DOHH2 (cell line): ENCODE results near the gene TMPRSS7.

ENCODE experiments used
- H3F3A ChIP-seq: fragments of 200-600 bp; sonication (generic), shearing (Covaris generic); 2 replicates; pipeline ENCODE4 v1.6.0; 2016; ENCODE audit warnings: antibody characterized with exemption, mild to moderate bottlenecking; ENCODE audit not compliant: control insufficient read depth, insufficient read depth
- H3K27ac ChIP-seq: fragments of 200-600 bp; sonication (generic); 2 replicates; pipeline ENCODE4 v1.5.1; 2014; ENCODE audit warnings: low read depth, mild to moderate bottlenecking, low read length, moderate library complexity
- H3K27me3 ChIP-seq: fragments of 200-600 bp; sonication (generic); 2 replicates; pipeline ENCODE4 v1.6.1; 2014; ENCODE audit warnings: mild to moderate bottlenecking, low read length, mixed read lengths; ENCODE audit not compliant: control insufficient read depth
- H3K36me3 ChIP-seq: fragments of 200-600 bp; sonication (generic); 2 replicates; pipeline ENCODE4 v1.6.1; 2014; ENCODE audit warnings: mild to moderate bottlenecking, low read length, moderate library complexity, mixed read lengths; ENCODE audit not compliant: control insufficient read depth
- H3K4me1 ChIP-seq: fragments of 200-600 bp; sonication (generic); 2 replicates; pipeline ENCODE4 v1.6.1; 2014; ENCODE audit warnings: mild to moderate bottlenecking, low read length, mixed read lengths; ENCODE audit not compliant: control insufficient read depth
- H3K4me2 ChIP-seq: fragments of 200-600 bp; sonication (generic); 2 replicates; pipeline ENCODE4 v1.6.0; 2014; ENCODE audit warnings: mild to moderate bottlenecking, low read length, moderate library complexity
- H3K4me3 ChIP-seq: fragments of 200-600 bp; sonication (generic); 2 replicates; pipeline ENCODE4 v1.5.1; 2014; ENCODE audit warnings: mild to moderate bottlenecking, low read length, mixed read lengths
- H3K79me2 ChIP-seq: fragments of 200-600 bp; sonication (generic); 2 replicates; pipeline ENCODE4 v1.6.1; 2014; ENCODE audit warnings: mild to moderate bottlenecking, low read length, mixed read lengths; ENCODE audit not compliant: control insufficient read depth
- H3K9me2 ChIP-seq: fragments of 200-600 bp; sonication (generic); replicated peaks from 2 replicates; pipeline ENCODE4 v1.6.1; 2014; ENCODE audit warnings: mild to moderate bottlenecking, low read length, mixed read lengths; ENCODE audit not compliant: control insufficient read depth
- H3K9me3 ChIP-seq: fragments of 200-600 bp; sonication (generic); 2 replicates; pipeline ENCODE4 v1.6.1; 2014; ENCODE audit warnings: antibody characterized with exemption, low read length, mixed read lengths; ENCODE audit not compliant: control insufficient read depth, insufficient read depth
- H4K20me1 ChIP-seq: fragments of 200-600 bp; sonication (generic); 2 replicates; pipeline ENCODE4 v1.6.0; 2014; ENCODE audit warnings: low read depth, mild to moderate bottlenecking, antibody characterized with exemption, low read length, moderate library complexity; ENCODE audit not compliant: control insufficient read depth, insufficient read depth
- CTCF ChIP-seq: fragments of 200-600 bp; sonication (generic); IDR thresholded peaks from one replicate; pipeline ENCODE4 v1.5.1; 2014; ENCODE audit warnings: antibody characterized with exemption, mild to moderate bottlenecking, low read depth, low read length; ENCODE audit not compliant: poor library complexity, severe bottlenecking
- EZH2phosphoT487 ChIP-seq: fragments of 200-600 bp; sonication (generic); IDR thresholded peaks from 2 replicates; pipeline ENCODE4 v1.6.1; 2017; ENCODE audit warnings: borderline replicate concordance, mild to moderate bottlenecking, antibody characterized with exemption, low read length, moderate library complexity, mixed read lengths

Gene TMPRSS7

GRCh38 chr3:112078125-112079083, 43.9 kb downstream of the TMPRSS7 start:
- no peak overlapping the region for H3K4me3 ChIP-seq
- TF ChIP-seq EZH2phosphoT487: no peak
- no peak for TF ChIP-seq CTCF

GRCh38 chr3:112083239-112083638, 48.7 kb downstream of the TMPRSS7 start:
- TF ChIP-seq CTCF: no peak
- TF ChIP-seq EZH2phosphoT487: no peak
- H3K4me2 ChIP-seq: no peak overlapping the region
- peaks cover 34% of the 10 kb centered on the region for H3K4me1 ChIP-seq
- no peaks in the 10 kb centered on the region for H4K20me1 ChIP-seq
- H3K79me2 ChIP-seq: peaks cover 12% of the 10 kb centered on the region
- no peaks in the 10 kb centered on the region for H3K9me3 ChIP-seq
- H3K4me3 ChIP-seq: no peak overlapping the region
- H3K9me2 ChIP-seq: no peaks in the 10 kb centered on the region
- no peaks in the 10 kb centered on the region for H3K36me3 ChIP-seq
- no peak overlapping the region for H3K27ac ChIP-seq
- peaks cover 4% of the 10 kb centered on the region; the same call in 1 of the 2 replicates for H3F3A ChIP-seq
- H3K27me3 ChIP-seq: no peaks in the 10 kb centered on the region

More at GRCh38 chr3:112078125-112079083, 43.9 kb downstream of the TMPRSS7 start:
- H3K4me2 ChIP-seq: no peak overlapping the region
- H3K27ac ChIP-seq: no peak overlapping the region
- no peaks in the 10 kb centered on the region for H3F3A ChIP-seq
- no peaks in the 10 kb centered on the region for H3K79me2 ChIP-seq
- no peaks in the 10 kb centered on the region for H3K9me3 ChIP-seq
- no peaks in the 10 kb centered on the region for H3K36me3 ChIP-seq
- no peaks in the 10 kb centered on the region for H3K27me3 ChIP-seq
- peaks cover 7% of the 10 kb centered on the region; the same call in 1 of the 2 replicates for H3K4me1 ChIP-seq
- no peaks in the 10 kb centered on the region for H4K20me1 ChIP-seq
- H3K9me2 ChIP-seq: no peaks in the 10 kb centered on the region

- Histone ChIP-seq H3K36me3 (no peaks in the 10 kb centered on the region), H4K20me1 (no peaks in the 10 kb centered on the region), H3K4me3 (no peak overlapping the region), H3F3A (peaks cover 9% of the 10 kb centered on the region; the same call in 1 of the 2 replicates), H3K4me1 (peaks cover 41% of the 10 kb centered on the region), H3K9me2 (no peaks in the 10 kb centered on the region), H3K9me3 (no peaks in the 10 kb centered on the region), H3K27ac (no peak overlapping the region), H3K4me2 (peak overlapping the region; percentile 92), H3K79me2 (peaks cover 23% of the 10 kb centered on the region), H3K27me3 (no peaks in the 10 kb centered on the region)
- TF ChIP-seq CTCF (no peak), EZH2phosphoT487 (no peak)
Measured at GRCh38 chr3:112084980-112085705, 50.6 kb downstream of the TMPRSS7 start.
